ENCODE results near the gene LAMA3. TPM values are rescaled to one million over a fixed set of nuclear protein-coding genes. Genes with fewer than 3 reads are reported as not detected.

Gene LAMA3
- total RNA-seq, 1 donor from 2014 or later = 1.4 TPM

- no peak for DNase-seq
Measured at GRCh38 chr18:23972453-23972852, 283.2 kb downstream of the LAMA3 start.

GRCh38 chr18:23977103-23977502 lies 287.9 kb downstream of the LAMA3 start:
- no peak for DNase-seq

- no peak for DNase-seq
Measured at GRCh38 chr18:23977719-23978483, 288.6 kb downstream of the LAMA3 start.

- no peak for DNase-seq
Measured at GRCh38 chr18:23981369-23981980, 292.2 kb downstream of the LAMA3 start.

GRCh38 chr18:23982155-23983079 lies 293.2 kb downstream of the LAMA3 start:
- no peak for DNase-seq

GRCh38 chr18:23983112-23983511 lies 293.9 kb downstream of the LAMA3 start:
- DNase-seq = no peak

- no peak for DNase-seq
Measured at GRCh38 chr18:23986600-23987359, 297.5 kb downstream of the LAMA3 start.

- DNase-seq = no peak
Measured at GRCh38 chr18:23990474-23991410, 301.5 kb downstream of the LAMA3 start.

- DNase-seq = no peak
Measured at GRCh38 chr18:23992089-23992940, 303.1 kb downstream of the LAMA3 start.

GRCh38 chr18:23992941-23993280 lies 303.7 kb downstream of the LAMA3 start:
- DNase-seq = no peak

- no peak for DNase-seq
Measured at GRCh38 chr18:23994361-23994902, 305.2 kb downstream of the LAMA3 start.

GRCh38 chr18:23995180-23995579 lies 305.9 kb downstream of the LAMA3 start:
- DNase-seq = no peak

GRCh38 chr18:23998018-23998417 lies 308.8 kb downstream of the LAMA3 start:
- no peak for DNase-seq

GRCh38 chr18:23998820-23999219 lies 309.6 kb downstream of the LAMA3 start:
- DNase-seq = no peak

- no peak for DNase-seq
Measured at GRCh38 chr18:24000613-24001490, 311.6 kb downstream of the LAMA3 start.

GRCh38 chr18:24002479-24002878 lies 313.2 kb downstream of the LAMA3 start:
- DNase-seq = no peak

- DNase-seq = no peak
Measured at GRCh38 chr18:24003288-24003687, 314.0 kb downstream of the LAMA3 start.

GRCh38 chr18:24003903-24004640 lies 314.8 kb downstream of the LAMA3 start:
- DNase-seq = no peak
